Measurements from ENCODE around the gene KCNQ1. TPM values are rescaled to one million over a fixed set of nuclear protein-coding genes. Genes with fewer than 3 reads are reported as not detected.

Gene KCNQ1
- total and polyA plus RNA-seq, 2 experiments from 2014 or later = 0.45 to 0.87 TPM

DNA sequence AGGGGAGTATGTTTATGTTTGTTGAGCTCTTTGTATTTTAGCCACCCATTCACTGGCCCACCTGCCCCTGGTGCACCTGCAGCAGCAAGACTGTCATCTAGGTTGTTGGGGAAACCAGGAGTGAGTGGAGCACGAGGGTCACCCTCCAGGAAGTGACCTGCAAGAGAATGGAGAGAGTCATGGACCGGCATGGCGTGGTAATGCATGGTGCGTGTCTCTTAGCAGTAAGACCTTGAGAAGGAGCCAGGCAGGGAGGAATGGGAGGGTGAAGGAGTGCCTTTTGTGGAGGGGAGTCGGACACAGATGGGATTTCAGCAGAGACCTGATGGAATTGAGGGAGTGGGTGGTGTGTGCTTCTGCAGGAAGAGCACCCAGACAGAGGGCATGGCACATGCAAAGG is 37.9 kb downstream of the KCNQ1 start:
- Histone ChIP-seq H3K4me3 (no peak overlapping the region), H3K27ac (ENCODE audit: low read depth) (no peak overlapping the region), H3K9me2 (ENCODE audit: insufficient read depth) (0 out of 2 replicates have a peak, but pooled peaks cover 3% of the 10 kb centered on the region), H3K4me2 (no peak overlapping the region), H2AFZ (no peak overlapping the region), H3K79me2 (replicated peaks; ENCODE audit: insufficient read depth) (no peaks in the 10 kb centered on the region), H3K36me3 (ENCODE audit: insufficient read depth) (no peaks in the 10 kb centered on the region), H3K27me3 (ENCODE audit: insufficient read depth) (peaks cover 75% of the 10 kb centered on the region), H4K20me1 (replicated peaks; ENCODE audit: insufficient read depth) (no peaks in the 10 kb centered on the region), H3F3A (replicated peaks; ENCODE audit: low read depth) (no peaks in the 10 kb centered on the region), H3K4me1 (ENCODE audit: insufficient read depth) (no peaks in the 10 kb centered on the region)
- peaks cover 43% of the 10 kb centered on the region for H3K9me3 Mint-ChIP-seq
- ATAC-seq (no peak), DNase-seq (ENCODE audit: low spot score) (no peak)
- no peaks in the 10 kb centered on the region for H3K4me1 Mint-ChIP-seq
- H3K4me3 Mint-ChIP-seq = no peak overlapping the region
- peaks cover 13% of the 10 kb centered on the region for H3K36me3 Mint-ChIP-seq (ENCODE audit: low read depth)
- H3K27me3 Mint-ChIP-seq (ENCODE audit: insufficient read depth, low read depth, poor library complexity) = peaks cover 69% of the 10 kb centered on the region
- no peak overlapping the region for H3K27ac Mint-ChIP-seq
- TF ChIP-seq EZH2phosphoT487 (IDR thresholded peaks at IDR 0.05; ENCODE audit: unreplicated experiment) = no peak
- TF ChIP-seq, protein P1, sequence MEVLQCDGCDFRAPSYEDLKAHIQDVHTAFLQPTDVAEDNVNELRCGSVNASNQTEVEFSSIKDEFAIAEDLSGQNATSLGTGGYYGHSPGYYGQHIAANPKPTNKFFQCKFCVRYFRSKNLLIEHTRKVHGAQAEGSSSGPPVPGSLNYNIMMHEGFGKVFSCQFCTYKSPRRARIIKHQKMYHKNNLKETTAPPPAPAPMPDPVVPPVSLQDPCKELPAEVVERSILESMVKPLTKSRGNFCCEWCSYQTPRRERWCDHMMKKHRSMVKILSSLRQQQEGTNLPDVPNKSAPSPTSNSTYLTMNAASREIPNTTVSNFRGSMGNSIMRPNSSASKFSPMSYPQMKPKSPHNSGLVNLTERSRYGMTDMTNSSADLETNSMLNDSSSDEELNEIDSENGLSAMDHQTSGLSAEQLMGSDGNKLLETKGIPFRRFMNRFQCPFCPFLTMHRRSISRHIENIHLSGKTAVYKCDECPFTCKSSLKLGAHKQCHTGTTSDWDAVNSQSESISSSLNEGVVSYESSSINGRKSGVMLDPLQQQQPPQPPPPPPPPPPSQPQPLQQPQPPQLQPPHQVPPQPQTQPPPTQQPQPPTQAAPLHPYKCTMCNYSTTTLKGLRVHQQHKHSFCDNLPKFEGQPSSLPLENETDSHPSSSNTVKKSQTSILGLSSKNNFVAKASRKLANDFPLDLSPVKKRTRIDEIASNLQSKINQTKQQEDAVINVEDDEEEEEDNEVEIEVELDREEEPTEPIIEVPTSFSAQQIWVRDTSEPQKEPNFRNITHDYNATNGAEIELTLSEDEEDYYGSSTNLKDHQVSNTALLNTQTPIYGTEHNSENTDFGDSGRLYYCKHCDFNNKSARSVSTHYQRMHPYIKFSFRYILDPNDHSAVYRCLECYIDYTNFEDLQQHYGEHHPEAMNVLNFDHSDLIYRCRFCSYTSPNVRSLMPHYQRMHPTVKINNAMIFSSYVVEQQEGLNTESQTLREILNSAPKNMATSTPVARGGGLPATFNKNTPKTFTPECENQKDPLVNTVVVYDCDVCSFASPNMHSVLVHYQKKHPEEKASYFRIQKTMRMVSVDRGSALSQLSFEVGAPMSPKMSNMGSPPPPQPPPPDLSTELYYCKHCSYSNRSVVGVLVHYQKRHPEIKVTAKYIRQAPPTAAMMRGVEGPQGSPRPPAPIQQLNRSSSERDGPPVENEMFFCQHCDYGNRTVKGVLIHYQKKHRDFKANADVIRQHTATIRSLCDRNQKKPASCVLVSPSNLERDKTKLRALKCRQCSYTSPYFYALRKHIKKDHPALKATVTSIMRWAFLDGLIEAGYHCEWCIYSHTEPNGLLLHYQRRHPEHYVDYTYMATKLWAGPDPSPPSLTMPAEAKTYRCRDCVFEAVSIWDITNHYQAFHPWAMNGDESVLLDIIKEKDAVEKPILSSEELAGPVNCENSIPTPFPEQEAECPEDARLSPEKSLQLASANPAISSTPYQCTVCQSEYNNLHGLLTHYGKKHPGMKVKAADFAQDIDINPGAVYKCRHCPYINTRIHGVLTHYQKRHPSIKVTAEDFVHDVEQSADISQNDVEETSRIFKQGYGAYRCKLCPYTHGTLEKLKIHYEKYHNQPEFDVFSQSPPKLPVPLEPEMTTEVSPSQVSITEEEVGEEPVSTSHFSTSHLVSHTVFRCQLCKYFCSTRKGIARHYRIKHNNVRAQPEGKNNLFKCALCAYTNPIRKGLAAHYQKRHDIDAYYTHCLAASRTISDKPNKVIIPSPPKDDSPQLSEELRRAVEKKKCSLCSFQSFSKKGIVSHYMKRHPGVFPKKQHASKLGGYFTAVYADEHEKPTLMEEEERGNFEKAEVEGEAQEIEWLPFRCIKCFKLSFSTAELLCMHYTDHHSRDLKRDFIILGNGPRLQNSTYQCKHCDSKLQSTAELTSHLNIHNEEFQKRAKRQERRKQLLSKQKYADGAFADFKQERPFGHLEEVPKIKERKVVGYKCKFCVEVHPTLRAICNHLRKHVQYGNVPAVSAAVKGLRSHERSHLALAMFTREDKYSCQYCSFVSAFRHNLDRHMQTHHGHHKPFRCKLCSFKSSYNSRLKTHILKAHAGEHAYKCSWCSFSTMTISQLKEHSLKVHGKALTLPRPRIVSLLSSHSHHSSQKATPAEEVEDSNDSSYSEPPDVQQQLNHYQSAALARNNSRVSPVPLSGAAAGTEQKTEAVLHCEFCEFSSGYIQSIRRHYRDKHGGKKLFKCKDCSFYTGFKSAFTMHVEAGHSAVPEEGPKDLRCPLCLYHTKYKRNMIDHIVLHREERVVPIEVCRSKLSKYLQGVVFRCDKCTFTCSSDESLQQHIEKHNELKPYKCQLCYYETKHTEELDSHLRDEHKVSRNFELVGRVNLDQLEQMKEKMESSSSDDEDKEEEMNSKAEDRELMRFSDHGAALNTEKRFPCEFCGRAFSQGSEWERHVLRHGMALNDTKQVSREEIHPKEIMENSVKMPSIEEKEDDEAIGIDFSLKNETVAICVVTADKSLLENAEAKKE (CRISPR knock-in tag; IDR thresholded peaks at IDR 0.05) = no peak
- TF ChIP-seq STAT1 (IDR thresholded peaks at IDR 0.05; ENCODE audit: unreplicated experiment) = no peak
- TF ChIP-seq, protein P2, sequence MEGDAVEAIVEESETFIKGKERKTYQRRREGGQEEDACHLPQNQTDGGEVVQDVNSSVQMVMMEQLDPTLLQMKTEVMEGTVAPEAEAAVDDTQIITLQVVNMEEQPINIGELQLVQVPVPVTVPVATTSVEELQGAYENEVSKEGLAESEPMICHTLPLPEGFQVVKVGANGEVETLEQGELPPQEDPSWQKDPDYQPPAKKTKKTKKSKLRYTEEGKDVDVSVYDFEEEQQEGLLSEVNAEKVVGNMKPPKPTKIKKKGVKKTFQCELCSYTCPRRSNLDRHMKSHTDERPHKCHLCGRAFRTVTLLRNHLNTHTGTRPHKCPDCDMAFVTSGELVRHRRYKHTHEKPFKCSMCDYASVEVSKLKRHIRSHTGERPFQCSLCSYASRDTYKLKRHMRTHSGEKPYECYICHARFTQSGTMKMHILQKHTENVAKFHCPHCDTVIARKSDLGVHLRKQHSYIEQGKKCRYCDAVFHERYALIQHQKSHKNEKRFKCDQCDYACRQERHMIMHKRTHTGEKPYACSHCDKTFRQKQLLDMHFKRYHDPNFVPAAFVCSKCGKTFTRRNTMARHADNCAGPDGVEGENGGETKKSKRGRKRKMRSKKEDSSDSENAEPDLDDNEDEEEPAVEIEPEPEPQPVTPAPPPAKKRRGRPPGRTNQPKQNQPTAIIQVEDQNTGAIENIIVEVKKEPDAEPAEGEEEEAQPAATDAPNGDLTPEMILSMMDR (conservative IDR thresholded peaks at IDR 0.05; ENCODE audit: low read depth in 2 of 2) = no peak
- no peak for TF ChIP-seq ZNF114 (CRISPR knock-in tag; IDR thresholded peaks at IDR 0.05)
- no peak for TF ChIP-seq JUNB (IDR thresholded peaks at IDR 0.05; ENCODE audit: unreplicated experiment)
- no peak for TF ChIP-seq ZNF331 (CRISPR knock-in tag; IDR thresholded peaks at IDR 0.05; ENCODE audit: low read depth)

All from GM23338 (cell line).